ENCODE data around the gene DDN.

The DDN gene

DNA sequence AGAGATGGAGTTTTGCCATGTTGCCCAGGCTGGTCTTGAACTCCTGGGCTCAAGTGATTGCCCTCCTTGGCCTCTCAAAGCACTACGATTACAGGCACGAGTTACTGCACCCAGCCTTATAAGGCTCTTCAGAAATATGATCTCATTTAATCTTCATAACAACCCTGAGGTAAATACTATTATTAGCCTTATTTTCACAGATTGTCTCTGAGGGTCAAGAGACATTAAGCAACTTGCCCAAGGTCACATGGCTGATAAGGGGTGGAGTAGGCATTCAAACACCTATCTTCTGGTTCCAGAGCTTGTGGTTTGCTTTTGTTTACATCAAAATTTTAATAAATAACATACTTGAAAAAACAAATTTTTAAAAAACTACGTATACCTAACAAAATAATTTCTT is 14.3 kb upstream of the DDN start:
- DNase-seq (no peak), ATAC-seq (no peak)

DNA sequence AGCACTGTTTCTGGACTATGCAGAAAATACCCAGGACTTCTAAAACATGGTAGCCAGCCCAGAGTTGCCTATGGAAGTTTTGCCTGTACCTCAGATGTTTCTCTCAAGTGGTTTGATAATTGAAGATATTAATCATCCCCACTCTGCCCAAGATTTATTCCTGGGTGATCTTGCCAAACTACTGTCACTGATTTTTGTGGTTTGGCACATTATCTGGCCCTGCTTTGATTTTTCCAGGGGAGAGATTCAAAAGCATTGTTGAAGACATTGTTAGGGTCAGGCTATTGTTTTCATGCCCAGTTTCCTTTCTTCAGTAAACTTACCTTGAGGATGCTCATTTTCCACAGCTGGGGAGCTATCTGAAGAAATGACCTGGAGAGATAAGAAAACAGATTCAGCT is 13.6 kb upstream of the DDN start:
- ATAC-seq (no peak), DNase-seq (no peak)

DNA sequence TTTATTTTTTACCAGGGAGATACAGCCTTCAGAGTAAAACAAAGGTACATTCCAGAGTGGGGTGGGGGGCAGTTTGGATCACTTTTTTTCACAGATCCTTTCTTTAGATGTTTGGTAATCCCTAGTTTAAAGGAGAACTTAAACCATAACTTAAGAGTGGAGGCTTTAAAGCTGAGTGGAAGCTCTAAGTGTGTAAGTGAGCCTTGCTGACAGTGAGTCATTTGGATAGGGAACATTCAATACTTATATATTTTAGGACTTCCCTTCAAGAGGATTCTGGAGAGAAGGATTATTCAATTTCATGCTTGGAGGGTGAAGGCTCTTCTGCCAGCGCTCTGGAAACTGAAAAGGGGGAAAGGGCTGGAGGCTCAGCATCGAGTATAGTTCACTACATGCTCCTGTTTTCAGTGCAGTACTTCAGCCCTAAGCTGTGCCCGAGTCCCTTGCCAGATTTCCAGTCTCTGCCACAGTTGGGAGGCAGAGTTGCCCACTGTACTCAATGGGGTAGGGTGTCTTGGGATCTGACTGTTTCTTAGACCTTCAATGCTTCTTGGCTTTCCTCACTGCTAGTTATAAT is 11.0 kb upstream of the DDN start:
- no peak for DNase-seq
- no peak for ATAC-seq

DNA sequence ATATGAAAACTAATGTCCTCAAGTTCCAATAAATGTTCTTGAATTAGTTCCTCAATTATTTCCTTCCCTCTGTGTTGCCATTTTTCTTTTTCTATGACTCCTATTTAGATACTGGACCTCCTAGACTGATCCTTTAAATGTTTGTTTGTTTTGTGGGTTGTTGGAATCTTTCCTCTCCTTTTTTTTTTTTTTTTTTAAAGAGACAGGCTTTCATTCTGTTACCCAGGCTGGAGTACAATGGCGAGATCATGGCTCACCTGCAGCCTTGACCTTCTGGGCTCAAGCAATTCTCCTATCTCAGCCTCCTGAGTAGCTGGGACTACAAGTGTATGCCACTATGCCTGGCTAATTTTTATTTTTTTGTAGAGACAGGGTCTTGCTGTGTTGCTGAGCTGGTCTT is 9.8 kb upstream of the DDN start:
- DNase-seq (no peak), ATAC-seq (no peak)

DNA sequence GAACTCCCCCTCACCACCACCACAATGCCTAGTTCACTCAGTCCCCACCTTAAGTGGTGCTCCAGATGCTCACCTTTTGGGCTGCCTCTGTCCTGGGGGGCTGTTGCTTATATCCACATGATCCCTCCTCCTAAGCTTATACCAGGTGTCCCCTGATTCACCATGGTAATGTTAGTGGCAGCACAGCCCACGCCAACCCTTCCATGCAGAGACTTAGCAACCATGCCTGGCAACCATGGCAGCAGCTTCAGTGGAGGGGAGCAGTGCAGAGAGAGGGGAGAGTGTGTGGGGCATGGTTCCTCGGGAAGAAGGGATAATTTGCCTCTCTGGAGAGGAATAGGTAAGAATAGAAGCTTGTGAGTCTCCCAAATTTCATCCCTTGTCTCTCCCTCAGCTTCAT is 1.2 kb upstream of the DDN start:
- DNase-seq (no peak), ATAC-seq (no peak)

DNA sequence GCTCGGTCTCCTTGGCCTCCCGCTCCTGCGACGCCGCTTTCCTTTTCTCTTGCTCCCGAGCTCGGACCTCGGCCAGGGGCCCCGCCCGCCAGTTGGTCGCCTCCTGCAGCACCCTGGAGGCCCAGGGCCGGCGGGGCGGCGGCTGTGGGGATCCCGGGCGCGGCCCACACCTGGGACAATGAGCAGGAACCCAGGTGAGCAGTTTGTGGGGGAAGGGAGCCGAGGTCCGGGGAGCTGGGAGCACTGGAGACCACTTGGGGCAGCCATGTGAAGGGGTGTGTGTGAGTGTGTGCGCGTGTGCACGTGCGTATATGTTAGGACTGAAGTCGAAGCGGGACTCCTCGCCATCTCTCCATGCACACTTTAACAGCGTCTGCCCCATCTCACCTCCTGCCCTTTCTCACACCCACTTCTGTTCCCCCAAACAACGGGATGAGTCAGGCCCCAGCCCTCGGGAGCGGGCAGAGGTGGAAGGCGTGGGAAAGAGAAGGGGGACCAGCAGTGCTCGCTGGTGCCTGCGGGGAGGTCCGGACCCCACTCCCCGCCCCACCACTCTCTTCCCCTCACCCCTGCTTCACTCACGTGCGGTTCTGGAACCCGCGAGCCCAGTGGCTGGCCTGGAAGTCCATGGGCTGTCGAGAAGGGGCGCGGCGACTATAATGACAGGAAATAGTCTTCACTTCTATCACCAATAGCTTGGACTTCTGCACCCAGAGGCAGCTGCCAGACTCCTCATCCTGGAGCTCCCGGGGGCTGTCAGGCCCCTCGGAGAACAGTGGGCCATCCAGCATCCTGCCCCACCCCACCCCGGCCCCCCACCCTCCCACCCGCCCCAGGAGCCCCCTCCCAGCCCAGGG is 450 bp downstream of the DDN start:
- ATAC-seq = peak; percentile 37
- DNase-seq = peak; percentile 54

DNA sequence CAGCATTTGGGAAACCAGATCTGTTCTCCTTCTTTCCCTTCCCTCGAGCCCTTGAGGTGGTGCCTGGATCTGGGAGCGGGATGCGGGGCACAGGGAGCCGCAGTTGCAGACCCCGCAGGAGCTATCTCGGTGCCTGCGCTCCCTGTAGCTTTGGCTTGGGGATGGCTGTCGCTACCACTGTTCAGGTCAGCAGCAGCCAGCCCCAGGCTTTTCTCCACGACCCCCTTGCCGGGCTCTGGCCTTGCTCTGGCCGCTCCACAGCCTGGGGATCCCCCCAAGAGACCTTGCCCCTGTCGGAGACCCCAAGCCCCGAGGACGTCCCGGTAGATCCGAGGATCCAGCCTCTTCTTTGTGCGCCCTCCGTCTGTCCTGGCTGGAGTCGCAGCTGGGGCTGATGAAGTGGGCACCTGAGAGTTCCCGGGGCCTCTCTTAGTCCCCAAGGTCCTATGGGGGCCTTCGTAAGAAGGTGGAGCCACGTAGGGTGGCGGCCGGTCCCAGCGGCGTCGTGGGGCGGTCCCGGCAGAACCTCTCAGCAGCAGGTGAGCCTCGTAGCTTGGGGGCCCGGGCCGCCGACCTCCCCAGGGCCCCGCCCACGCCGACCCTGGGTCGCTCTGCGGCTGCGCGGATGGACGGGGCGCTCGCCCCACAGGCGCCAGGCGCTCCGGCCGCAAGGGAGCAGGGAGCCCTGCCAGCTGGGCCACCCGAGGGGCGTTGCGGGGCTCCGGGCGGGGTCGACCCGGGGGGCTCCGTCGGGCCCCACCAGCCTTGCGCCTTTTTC is 1.3 kb downstream of the DDN start:
- peak; percentile 65 for DNase-seq
- no peak for ATAC-seq

DNA sequence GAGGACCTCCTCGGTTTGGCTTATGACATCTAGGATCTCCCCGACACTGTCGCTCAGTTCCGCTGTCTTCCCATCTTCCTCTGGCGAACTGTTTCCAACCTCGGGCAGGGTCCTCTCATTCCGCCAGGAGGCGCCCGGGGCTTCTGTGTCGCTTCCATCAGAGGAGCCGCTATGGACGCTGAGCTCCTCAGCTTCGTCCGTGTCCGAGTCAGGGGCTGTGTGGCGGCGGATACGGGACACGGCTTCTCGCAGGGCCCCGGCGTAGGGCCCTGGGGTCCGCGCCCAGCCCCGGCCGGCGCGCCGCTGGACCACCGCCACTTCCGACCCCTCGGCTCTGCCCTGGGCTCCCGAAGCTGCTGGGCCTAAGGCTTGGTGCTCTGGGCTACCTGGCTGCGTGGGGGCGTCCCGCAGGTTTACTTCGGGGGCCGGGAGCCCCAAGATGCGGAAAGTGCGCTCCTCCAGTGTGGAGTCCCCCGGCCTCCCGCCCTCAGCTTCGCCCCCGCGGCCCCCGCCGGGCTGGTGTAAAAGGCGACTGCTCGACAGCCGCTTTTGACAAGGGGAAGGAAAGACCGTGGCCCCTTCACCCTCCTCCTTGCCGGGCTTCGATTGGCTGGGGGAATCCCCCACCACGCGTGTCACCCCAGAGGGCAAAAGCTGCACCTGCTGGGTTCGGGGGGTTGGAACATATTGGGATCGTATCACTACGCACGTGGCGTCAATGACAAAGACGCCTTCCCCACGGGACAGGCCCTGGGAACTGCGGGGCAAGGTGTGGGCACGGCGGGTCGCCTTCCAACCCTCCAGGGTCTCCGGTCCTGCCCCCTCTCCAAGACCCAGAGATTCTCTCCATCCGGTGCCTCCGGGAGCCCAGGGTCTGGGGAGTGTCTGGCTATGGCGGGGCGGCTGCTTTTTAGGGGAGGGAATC is 2.1 kb downstream of the DDN start:
- peak; percentile 79 for DNase-seq

DNA sequence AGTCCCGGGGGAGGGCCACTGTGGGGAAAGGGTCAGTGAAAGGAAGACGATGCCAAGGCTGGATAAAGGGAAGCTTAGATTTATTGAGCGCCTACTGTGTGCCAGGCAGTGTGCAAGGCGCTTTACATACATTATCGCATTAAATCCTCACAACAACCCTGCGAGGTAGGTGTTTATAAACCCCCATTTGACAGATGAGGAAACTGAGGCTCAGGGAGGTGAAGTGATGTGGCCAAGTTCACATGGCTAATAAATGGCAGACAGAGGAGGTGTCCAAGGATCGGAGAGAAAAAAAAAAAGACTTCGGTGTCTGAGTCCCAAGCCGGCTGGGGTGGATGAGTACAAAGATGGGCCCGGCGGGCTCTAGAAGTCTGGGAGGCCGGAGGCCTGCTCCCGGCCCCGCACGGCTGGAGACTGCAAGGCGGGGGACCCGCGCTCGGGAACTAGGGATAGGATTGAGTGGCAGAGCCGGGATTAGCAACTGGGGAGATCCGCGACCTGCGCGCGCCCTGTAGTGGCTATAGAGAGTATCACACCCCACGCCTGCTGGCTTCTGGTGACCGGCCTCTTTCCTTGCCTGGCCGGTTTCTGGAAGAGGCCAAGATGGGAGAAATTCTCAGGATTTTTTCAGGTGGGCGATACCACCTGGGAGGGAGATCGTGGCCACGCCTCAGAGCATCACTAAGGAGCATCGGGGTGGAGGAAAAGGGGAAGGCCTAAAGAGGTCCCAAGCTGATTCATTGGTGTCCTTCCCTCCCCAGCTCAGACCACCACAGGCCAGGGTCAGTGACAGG is 3.9 kb downstream of the DDN start:
- DNase-seq (peak; percentile 67), ATAC-seq (no peak)

More for the DNA sequence above, 2.1 kb downstream of the DDN start:
- peak; percentile 15 for ATAC-seq

DNA sequence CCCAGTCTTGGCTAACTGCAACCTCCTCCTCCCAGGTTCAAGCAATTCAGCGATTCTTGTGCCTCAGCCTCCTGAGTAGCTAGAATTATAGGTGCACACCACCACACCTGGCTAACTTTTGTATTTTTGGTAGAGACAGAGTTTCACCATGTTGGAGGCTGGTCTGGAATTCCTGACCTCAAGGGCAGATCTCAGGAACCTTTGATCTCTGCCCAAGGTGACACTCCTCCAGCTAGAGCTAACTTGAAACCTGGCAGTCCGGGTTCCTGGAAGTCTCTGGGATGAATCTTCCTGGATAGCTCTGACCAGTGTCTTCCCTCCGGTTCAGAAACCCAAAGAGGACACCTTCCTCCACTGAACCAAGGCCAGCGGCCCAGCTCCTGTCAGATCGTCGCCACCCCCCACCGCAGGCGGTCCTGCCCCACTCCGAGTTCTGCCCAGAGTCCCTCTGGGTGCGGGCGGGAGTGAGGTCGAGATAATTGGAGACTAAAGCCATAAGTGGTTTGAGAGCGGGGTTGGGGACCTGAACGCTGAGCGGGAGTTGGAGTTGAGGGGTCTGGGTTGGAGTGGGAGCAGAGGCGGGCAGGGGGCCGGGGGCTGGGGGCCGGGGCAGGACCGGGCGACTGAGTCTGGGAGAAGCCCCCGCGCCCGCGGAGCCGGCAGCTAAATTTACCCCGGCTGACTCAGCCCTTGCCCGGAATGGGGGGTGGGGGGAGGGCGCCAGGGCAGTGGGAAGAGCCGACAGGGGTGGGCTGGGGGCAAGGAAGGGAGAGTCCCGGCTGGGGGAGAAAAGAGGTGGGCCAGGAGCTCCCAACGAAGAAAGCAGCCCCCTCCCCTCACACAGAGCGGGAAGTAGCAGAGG is 4.7 kb downstream of the DDN start:
- no peak for DNase-seq
- ATAC-seq = no peak

DNA sequence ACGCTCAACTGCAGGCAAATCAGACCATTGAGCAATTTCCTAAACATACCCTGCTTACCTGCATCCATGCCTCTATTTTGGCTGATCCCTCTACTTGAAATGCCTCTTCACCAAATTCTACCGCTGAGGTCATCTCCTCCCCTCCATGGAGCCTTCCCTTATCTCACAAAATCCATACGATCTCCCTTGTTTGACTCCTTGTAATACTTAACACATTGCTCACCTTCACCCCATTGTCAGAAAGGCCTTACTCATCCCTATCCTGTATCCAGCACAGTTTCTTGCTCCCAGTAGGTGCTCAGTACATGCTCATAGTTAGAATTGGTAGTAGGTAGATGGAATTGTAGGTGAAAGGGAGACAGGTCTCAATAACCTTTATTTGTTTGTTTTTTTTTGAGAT is 5.4 kb downstream of the DDN start:
- DNase-seq (no peak), ATAC-seq (no peak)

DNA sequence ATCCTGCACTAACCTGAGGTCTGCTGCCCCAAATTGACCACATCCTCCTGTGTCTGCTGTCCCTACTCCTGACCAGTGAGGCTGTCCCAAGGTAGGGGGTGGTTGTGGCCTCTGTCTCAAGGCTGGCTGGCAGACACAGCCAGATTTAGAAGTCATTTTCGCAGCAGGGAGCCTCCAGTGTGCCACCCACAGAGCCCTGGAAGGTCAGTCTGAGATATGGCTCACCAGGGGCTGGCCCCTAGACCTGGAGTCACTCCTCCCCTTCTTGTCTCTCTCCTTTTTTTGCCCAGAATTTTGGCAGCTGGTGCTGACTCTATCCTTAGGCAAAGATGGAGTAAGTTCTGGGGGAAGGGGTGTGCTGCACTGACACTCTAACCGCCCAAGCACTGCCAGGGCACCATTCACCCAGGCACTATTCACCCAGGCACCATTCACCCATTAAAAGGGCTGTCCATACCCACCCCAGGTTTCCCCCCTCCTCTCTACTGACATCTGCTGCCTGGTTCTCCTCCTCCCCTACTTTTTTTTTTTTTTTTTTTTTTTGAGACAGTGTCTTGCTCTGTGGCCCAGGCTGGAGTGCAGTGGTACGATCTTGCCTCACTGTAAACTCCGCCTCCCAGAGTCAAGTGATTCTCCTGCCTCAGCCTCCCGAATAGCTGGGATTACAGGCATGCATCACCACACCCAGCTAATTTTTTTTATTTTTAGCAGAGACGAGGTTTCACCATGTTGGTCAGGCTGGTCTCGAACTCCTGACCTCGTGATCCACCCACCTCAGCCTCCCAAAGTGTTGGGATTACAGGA is 7.7 kb downstream of the DDN start:
- ATAC-seq = no peak
- DNase-seq = no peak

DNA sequence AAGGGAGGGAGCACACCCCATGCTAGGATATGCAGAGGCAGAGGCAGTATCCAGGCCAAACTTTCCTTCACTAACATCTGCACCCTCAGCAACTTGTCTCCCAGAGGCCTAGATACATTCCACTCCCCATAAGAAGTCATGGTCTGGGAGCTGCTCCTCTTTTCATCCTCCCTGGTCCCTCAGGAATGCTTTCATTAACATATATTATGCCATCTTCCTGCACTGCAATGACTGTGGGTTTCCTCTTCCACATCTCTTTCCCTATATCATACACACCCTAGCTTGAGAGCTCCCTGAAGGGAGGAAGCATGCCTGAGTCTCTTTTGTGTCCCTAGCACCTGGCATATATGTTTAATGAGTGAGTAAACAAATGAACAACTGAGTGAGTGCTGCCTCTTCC is 8.6 kb downstream of the DDN start:
- no peak for ATAC-seq
- no peak for DNase-seq

DNA sequence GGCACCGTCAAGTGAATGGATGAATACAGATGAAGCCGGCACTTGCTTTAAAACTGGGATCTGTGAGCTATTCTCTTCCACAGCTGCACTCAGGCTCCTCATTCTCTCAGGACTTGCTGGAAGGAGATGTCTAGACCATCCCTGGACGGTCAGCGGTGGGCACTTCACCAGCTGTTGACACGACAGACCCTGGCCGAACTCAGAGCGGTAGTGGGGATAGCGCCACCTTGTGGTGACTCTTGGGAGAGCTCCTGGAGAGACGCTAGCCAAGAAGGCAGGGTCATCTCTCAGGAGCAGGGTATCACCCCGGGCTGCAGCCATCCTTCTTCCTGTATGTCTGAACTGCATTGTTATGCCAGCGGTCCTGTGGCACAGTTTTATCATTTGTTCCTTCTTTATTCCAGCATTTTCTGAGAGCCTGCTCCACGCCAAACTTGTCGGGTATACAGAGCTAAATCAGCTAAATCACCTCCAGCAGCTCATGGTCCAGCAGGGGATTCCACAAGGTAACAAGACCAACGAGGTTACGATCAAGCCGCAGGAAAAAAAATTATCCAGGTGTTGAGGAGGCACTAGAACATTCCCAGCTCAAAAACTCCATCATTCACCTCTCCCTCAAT is 11.0 kb downstream of the DDN start:
- ATAC-seq = peak; percentile 59
- DNase-seq = peak; percentile 87

DNA sequence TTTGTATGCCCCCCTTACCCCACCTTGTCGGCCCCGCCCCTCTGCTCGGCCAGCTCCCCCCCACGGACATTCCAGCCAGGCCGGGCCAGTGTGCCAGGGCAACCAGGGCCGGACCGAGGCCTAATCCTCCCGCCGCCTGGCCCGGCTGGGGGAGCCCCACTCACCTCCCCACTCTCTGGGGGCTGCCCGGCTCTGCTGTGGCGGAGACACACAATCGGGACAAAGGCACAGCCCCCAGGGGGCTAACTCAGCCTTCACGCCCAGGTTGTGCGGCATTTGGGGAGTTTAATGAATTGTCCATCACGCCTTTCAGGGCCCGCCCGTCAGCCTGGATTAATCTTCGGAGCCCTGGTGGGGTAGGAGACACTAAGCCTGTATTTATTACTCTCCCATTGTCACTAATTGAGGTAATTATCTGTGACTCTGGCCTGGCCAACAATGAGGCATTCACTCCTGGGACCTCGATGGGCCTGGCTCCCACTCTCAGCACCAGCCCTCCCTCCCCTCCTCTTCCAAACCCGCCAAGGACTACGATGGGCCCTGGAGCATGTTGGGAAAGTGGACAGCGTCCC is 12.4 kb downstream of the DDN start:
- ATAC-seq (no peak), DNase-seq (no peak)

DNA sequence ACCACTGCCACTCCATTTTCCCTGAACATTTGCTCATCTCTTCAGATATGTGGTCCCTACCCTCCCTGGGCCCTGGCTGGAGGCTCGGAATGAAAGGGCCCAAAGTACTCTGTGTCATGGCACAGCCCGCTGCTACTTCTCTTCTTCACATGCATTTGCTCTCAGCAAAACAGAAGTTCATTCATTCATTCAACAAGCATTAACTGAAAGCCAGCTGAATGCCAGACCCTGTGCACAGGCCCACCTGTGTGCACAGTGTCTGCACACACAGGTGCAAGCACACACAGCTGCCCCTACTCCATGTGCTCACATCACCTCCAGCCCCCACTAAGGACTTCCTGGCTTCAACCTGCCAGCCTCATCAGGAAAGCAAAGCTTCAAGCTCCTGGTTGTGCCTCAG is 13.3 kb downstream of the DDN start:
- ATAC-seq (no peak), DNase-seq (no peak)

DNA sequence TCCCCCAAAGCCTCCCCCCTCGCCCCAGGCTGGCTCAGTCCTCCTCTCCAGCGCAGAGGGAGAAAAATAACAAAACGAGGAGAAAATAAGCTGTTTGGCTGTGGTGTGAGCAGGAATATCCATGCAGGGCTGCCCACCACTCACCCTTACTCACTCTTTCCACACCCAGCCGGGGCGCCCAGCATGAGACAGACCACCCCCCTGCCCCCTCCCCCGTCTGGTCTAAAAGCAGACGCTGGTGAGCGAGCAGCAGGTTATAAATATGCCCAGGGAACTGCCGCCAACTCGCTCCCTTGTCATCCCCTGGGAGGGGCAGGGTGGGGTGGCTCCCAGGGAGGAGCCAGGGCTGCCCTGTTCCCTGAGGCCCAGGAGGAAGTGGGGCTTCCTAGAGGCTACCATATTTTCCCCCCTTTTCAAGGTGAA is 13.7 kb downstream of the DDN start:
- DNase-seq (no peak), ATAC-seq (no peak)

DNA sequence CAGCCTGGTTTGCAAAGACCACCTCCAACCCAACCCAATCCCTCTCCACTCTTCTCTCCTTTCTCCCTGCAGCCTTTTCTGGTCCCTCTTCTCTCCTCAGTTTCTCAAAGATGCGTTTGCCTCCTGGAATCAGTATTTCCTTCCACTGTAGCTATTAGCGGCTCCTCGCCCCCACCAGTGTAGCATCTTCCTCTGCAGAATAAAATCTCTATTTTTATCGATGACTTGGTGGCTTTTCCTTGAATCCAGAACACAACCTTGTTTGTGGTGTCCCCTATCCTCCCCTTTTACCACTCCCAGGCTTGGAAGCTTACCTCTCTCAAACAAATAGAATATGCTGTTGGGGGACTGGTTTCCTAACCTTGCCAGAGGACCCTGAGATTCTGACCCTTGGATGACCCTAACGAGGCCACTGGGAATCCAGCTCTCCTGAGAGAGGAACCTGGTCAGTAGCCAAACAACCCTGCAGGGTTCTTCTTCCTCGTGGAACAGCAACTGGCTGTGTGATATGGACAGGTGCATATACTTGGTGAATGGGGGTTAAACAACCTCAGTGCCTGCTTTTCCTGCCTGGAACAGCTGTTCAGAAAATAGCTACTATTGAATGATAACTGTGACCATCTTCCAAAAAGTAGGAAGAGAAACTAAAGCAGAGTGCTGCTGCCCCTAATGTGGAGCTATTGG is 16.6 kb downstream of the DDN start:
- ATAC-seq = no peak

More for the DNA sequence above, 16.6 kb downstream of the DDN start:
- DNase-seq = no peak

Data from stimulated activated naive CD8-positive, alpha-beta T cell treated with anti-CD3 and anti-CD28 coated beads, Interleukin-15, Interleukin-2, amounts not matched to agents 100 U/mL and 50 U/mL, for 24 hours (primary cell).